ENCODE data around the gene ZBP1. TPM values are rescaled to one million over a fixed set of nuclear protein-coding genes. Genes with fewer than 3 reads are reported as not detected.

Gene ZBP1
- total and polyA plus RNA-seq, 3 donors from 2014 or later = 0.31 to 0.66 TPM; not detected in 1

DNA sequence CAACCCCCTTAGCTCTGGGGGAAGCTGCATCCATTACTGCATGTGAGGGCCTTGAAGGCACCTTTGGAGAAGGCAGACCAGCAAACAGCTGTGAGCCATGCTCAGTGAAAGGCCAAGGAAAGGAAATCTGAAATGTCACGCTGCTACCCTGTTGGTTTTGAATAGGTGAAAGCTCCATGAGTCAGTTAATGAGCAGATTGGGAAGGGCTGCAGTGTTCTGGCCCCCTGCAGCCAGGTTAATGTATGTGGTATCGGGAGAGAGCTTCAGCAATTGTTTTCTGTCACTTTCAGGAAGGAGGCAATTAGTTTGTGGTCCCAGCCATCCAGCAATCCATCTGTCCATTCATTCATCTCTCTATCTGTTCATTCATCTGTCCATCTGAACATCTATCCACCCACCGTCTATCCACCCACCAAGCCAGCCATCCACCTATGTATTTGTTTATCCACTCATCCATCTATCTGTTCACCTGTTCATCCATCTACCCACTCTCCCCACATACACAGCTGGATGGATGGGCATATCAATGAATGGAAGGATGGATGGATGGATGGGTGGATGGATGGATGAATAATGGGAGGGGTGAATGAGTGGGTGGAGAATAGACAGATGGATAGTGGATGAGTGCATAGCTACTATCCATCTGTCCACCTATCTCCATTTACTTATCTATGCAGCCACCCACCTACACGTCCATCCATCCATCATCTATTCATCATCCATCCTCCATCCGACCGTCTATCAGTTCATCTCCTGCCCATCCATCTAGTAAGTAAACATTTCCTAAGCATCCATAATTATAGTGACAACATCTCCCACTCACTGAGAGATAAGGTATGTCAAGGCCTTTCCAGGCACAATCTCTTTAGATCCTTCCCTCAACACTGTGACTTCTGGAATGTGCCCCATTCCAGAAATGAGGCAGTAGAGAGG is 43.3 kb downstream of the ZBP1 start:
- DNase-seq = no peak
- Histone ChIP-seq H3K27ac (no peak overlapping the region), H3K27me3 (no peaks in the 10 kb centered on the region), H3K4me1 (no peaks in the 10 kb centered on the region), H3K36me3 (ENCODE audit: low read depth, missing control alignments) (no peaks in the 10 kb centered on the region), H3K9me3 (no peaks in the 10 kb centered on the region), H3K4me3 (no peak overlapping the region)
- intact Hi-C loops (cut with DNase I; ENCODE audit: low total_unique reads) = no loop called here
- WGBS, 2 donors = 76 to 84% methylated on average over 6 of the region's 6 CpGs
- TF ChIP-seq, protein P1, sequence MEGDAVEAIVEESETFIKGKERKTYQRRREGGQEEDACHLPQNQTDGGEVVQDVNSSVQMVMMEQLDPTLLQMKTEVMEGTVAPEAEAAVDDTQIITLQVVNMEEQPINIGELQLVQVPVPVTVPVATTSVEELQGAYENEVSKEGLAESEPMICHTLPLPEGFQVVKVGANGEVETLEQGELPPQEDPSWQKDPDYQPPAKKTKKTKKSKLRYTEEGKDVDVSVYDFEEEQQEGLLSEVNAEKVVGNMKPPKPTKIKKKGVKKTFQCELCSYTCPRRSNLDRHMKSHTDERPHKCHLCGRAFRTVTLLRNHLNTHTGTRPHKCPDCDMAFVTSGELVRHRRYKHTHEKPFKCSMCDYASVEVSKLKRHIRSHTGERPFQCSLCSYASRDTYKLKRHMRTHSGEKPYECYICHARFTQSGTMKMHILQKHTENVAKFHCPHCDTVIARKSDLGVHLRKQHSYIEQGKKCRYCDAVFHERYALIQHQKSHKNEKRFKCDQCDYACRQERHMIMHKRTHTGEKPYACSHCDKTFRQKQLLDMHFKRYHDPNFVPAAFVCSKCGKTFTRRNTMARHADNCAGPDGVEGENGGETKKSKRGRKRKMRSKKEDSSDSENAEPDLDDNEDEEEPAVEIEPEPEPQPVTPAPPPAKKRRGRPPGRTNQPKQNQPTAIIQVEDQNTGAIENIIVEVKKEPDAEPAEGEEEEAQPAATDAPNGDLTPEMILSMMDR (IDR thresholded peaks at IDR 0.05) = no peak
- TF ChIP-seq POLR2A (IDR thresholded peaks at IDR 0.05) = no peak

DNA sequence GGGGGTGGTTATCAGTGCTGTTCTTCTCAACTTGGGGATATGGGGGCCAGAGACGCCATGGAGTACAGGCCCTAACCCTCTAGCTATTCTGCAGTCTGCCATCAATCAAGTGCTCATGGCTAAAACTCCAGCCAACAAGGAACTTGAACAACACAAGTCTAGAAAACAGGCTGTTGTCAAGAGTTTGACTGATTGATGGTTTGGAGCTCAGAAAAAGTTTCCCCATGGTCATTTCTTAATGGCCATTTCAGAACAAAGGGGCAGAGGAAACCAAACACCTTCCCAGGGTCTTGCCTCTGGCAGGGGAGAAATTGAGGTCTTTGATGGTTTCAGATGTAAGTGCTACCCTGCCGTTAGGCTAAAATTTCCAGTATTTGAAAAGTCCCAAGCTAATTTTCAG is 44.2 kb downstream of the ZBP1 start:
- no peaks in the 10 kb centered on the region for H3K4me1 ChIP-seq
- no peak overlapping the region for H3K4me3 ChIP-seq
- H3K27ac ChIP-seq = no peak overlapping the region
- no peak for DNase-seq
- intact Hi-C loops (cut with DNase I; ENCODE audit: low total_unique reads) = no loop called here
- H3K36me3 ChIP-seq (ENCODE audit: low read depth, missing control alignments) = no peaks in the 10 kb centered on the region
- TF ChIP-seq, protein P1 (IDR thresholded peaks at IDR 0.05) = no peak
- no peak for TF ChIP-seq POLR2A (IDR thresholded peaks at IDR 0.05)
- WGBS, 2 donors = 71 to 77% methylated on average over 2 of the region's 2 CpGs
- no peaks in the 10 kb centered on the region for H3K27me3 ChIP-seq
- H3K9me3 ChIP-seq = no peaks in the 10 kb centered on the region

DNA sequence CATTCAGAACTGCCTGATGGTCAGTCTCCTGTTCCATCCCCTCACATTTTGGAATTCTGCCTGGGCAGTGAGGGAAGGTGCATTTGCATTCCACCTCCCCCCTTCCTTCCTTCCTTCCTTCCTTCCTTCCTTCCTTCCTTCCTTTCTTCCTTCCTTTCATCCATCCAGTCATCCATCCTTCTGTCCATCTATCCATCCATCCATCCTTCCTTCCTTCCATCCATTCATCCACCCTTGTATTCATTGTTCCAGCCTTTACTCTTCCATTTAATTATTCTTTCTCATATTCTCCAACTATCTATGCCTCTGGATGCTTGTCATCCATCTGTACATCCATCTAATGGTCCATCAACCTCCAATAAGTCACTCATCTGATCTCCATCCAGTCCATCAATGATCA is 45.3 kb downstream of the ZBP1 start:
- Histone ChIP-seq H3K27ac (no peak overlapping the region), H3K4me1 (no peaks in the 10 kb centered on the region), H3K27me3 (no peaks in the 10 kb centered on the region), H3K4me3 (no peak overlapping the region), H3K9me3 (no peaks in the 10 kb centered on the region), H3K36me3 (ENCODE audit: low read depth, missing control alignments) (no peaks in the 10 kb centered on the region)
- no peak for DNase-seq
- intact Hi-C loops (cut with DNase I; ENCODE audit: low total_unique reads) = no loop called here
- TF ChIP-seq, protein P1 (IDR thresholded peaks at IDR 0.05) = no peak
- TF ChIP-seq POLR2A (IDR thresholded peaks at IDR 0.05) = no peak

DNA sequence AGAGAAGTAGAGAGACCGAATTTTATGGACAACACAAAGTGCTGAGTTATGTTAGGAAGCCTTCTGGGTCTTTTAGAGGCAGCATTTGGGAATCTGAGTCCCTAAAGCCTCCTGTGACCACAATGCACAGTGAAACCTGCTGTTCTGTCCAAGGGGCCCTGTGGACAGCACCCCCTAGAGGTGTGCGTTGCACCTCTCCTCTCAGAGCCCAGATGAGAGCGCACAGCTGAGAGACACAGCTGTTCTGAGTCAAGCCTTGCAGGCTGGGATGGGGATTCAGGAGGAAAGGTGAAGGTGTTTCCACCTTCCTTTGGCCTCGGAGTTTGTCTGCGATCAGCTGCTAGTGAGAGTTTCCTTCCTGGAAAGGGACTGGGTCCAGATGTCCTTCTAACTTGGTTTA is 46.3 kb downstream of the ZBP1 start:
- 59 to 75% methylated on average over 5 of the region's 5 CpGs for WGBS, 2 donors
- TF ChIP-seq, protein P1 (IDR thresholded peaks at IDR 0.05) = no peak
- no peak for TF ChIP-seq POLR2A (IDR thresholded peaks at IDR 0.05)
- no peak overlapping the region for H3K4me3 ChIP-seq
- no peak for DNase-seq
- no peaks in the 10 kb centered on the region for H3K9me3 ChIP-seq
- H3K27me3 ChIP-seq = no peaks in the 10 kb centered on the region
- intact Hi-C loops (cut with DNase I; ENCODE audit: low total_unique reads) = no loop called here
- no peaks in the 10 kb centered on the region for H3K4me1 ChIP-seq
- no peak overlapping the region for H3K27ac ChIP-seq
- no peaks in the 10 kb centered on the region for H3K36me3 ChIP-seq (ENCODE audit: low read depth, missing control alignments)

- H3K36me3 ChIP-seq (ENCODE audit: low read depth, missing control alignments) = no peaks in the 10 kb centered on the region
- no peaks in the 10 kb centered on the region for H3K27me3 ChIP-seq
- DNase-seq = no peak
- H3K9me3 ChIP-seq = no peaks in the 10 kb centered on the region
- H3K4me1 ChIP-seq = no peaks in the 10 kb centered on the region
- TF ChIP-seq, protein P1 (IDR thresholded peaks at IDR 0.05) = no peak
- no peak for TF ChIP-seq POLR2A (IDR thresholded peaks at IDR 0.05)
- WGBS, 2 donors = 70 to 72% methylated on average over 11 to 12 of the region's 12 CpGs
- H3K27ac ChIP-seq = no peak overlapping the region
- H3K4me3 ChIP-seq = no peak overlapping the region
- intact Hi-C loops (cut with DNase I; ENCODE audit: low total_unique reads) = no loop called here
Observed at GRCh38 chr20:57573242-57573641, 47.0 kb downstream of the ZBP1 start.

All from testis (tissue), 3 donors.